Jurkat, Clone E6-1 (cell line): ENCODE data around the gene DISC1.

Experiments used
- DNase-seq: peaks from one replicate; pipeline ENCODE4 v3.0.0-alpha.2; 2011; ENCODE audit warnings: low read depth, low spot score
- H3K4me3 ChIP-seq: 2 replicates; pipeline ENCODE4 v1.5.1; 2011; ENCODE audit warnings: mild to moderate bottlenecking, low read length, control low read depth, moderate library complexity

The DISC1 gene

GRCh38 chr1:231826566-231826965 is 200.0 kb downstream of the DISC1 start:
- H3K4me3 ChIP-seq, result no peak overlapping the region
- no peak for DNase-seq

DNA sequence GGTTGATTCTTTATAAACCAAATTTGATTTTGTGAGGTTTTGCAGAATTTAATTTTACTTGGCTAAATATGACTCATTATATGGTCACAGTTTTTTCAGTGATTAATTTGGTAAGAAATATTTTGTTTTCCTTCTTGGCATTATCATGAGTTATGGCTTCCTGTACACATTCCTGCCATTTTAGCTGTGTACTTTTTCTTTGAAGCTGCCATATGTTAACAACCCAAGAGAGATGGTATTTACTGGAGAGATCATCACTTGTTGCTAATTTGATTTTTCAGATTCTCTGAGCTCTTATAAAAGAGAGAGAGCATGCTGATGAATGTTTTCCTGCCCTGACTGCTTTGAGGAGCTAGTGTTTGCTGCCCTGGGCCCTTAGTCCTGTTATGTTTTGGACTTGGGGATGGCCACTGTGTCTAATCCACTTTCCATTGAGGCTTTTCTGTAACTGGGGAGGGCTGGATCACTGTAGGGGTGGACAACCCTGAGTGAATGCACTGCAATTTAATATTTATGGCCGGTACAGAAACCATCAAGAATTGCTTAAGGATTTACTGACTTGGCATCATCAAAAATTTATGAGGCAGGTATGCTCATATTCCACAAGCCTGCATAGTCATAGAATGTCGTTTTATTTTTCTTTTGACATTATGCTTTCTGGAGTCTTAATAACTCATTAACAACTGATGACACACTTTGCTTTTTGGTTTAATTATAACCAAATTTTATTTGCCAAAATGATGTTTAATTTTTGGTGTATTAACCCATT is 200.9 kb downstream of the DISC1 start:
- DNase-seq, result no peak
- H3K4me3 ChIP-seq, result no peak overlapping the region

- H3K4me3 ChIP-seq, result no peak overlapping the region
- no peak for DNase-seq
Observed at GRCh38 chr1:231828182-231828920, 201.8 kb downstream of the DISC1 start.

- H3K4me3 ChIP-seq, result no peak overlapping the region
- no peak for DNase-seq
Observed at GRCh38 chr1:231829332-231829731, 202.7 kb downstream of the DISC1 start.

GRCh38 chr1:231836227-231836893 is 209.8 kb downstream of the DISC1 start:
- no peak overlapping the region for H3K4me3 ChIP-seq
- DNase-seq, result no peak

DNA sequence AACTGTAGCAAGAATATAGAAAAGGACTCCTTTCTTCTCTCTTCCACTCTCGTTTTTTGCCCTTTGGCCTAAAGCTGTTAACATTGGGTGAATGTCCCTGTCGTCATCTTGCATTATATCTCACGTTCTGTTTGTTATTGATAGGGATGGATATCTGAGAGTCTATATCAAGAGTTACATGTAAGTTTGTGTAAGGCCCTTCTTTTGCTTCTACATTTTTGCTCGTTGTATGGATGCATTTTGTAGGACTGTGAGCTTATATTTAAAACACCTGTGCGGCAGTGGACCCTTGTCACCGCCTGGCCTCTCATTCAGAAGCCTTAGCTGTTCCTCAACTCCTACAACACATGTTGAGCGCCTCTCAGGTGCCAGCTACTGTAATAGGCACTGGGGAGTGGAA is 211.9 kb downstream of the DISC1 start:
- no peak overlapping the region for H3K4me3 ChIP-seq

GRCh38 chr1:231839999-231840398 is 213.4 kb downstream of the DISC1 start:
- H3K4me3 ChIP-seq, result no peak overlapping the region
- DNase-seq, result no peak

More for the DNA sequence above, 211.9 kb downstream of the DISC1 start:
- no peak for DNase-seq

GRCh38 chr1:231841616-231842344 is 215.2 kb downstream of the DISC1 start:
- DNase-seq, result no peak

GRCh38 chr1:231842441-231842840 is 215.9 kb downstream of the DISC1 start:
- H3K4me3 ChIP-seq, result no peak overlapping the region
- DNase-seq, result no peak

More at GRCh38 chr1:231841616-231842344, 215.2 kb downstream of the DISC1 start:
- H3K4me3 ChIP-seq, result no peak overlapping the region

DNA sequence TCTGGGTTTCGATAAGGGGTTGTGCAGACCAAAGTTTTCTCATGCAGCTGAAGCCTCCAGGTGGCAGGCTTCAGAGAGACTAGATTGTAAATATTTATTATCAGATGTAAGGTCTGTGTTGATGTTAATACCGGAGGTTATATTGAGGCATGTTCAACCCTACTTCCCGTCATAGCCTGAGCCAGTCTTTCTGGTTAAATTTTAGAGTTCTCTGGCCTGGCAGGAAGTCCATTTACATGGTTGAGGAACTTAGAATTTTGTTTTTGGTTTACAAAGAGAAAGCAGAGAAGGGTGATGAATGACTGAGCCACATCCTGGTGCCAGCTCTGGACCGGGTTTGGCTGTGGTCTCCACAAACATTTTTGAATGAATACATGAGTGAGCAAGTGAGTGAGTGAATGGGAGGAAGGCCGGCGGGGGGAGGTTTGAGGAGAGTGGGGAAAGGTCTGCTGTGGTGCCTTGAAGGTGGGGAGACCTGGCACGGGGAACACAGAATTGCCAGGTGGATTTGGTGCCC is 218.5 kb downstream of the DISC1 start:
- DNase-seq, result peak; percentile 2
- H3K4me3 ChIP-seq, result no peak overlapping the region

DNA sequence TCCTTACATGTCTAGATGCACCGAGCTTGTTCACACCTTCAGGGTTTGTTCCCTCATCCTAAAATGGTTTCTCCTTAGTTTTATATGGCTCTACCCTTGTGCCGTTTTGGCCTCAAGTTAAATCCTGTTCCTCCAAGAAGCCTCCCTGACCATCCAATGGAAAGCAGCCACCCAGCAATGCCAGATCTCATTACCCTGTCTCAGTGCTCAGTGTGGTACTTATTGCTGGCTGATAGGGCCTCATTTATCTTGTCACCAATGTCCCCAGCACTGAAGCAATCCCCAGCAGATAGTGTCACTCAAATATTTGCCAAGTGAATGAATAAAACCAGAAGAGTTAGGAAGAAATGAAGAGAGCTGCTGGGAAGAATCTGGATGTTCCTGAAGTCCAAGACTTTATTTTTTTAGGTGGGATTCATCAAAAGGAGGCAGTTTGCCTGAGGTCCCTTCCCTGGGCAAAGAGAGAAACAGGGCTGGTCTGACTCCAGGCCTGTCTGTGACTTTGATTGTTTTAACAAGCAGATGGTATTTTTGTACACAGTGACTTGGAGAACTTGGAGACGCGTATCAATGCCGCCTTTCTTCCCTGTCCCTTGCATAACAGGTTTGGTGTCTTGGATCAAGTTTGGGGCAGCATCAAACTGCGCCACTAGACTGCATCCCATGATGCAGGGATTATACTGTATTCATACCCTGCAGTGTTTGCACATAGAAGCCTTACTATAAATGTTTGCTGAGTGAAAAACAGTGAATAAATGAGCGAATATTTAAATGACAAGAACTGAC is 221.2 kb downstream of the DISC1 start:
- H3K4me3 ChIP-seq, result no peak overlapping the region
- DNase-seq, result no peak

DNA sequence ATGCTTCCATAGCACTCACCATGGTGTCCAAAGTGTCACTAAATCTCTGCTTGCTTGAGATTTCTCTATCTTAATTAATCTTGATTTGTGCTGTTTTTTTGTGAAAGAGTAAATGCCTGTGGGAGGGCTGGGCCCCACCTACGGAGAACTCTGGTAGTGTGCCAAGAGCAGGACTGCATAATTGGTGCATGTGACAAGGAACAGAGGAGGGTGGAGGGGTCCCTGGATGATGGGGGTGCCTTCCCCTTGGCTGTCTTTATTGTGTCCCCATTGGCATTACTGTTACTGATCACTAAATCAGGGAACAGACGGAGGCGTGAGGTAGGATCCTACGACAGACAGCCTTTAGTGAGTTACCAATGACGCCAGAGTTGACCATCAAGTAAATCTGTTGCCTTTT is 223.4 kb downstream of the DISC1 start:
- no peak for DNase-seq
- H3K4me3 ChIP-seq, result no peak overlapping the region

GRCh38 chr1:231850786-231851185 is 224.2 kb downstream of the DISC1 start:
- no peak for DNase-seq
- H3K4me3 ChIP-seq, result no peak overlapping the region

DNA sequence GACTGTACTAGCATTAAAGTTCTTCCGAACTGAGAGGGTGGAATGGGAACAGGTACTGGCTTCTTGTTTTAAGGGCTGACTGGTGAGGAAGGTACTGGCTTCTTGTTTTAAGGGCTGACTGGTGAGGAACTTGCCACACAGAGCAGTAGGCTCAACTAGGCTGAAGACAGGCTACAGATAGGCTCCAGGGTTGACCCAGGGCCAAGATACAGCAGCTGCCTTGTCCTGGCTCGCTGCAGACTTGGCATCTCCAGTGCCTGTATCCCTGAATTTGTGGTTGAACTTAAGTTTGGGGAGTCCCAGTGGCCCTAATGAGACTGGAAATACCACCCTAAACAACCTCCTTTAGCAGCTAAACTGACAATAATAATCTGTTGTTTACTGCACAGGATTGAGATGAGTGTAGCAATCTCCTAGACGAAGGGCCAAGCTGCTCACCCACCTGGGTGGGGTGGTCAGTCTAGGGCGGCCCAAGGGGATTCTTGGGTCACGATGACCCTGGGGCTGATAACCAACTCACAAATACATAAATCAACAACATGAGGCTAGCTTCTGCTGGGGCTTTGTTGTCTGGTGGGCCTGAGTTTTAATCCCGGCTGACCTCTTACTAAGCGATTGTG is 227.1 kb downstream of the DISC1 start:
- DNase-seq, result no peak
- H3K4me3 ChIP-seq, result no peak overlapping the region

DNA sequence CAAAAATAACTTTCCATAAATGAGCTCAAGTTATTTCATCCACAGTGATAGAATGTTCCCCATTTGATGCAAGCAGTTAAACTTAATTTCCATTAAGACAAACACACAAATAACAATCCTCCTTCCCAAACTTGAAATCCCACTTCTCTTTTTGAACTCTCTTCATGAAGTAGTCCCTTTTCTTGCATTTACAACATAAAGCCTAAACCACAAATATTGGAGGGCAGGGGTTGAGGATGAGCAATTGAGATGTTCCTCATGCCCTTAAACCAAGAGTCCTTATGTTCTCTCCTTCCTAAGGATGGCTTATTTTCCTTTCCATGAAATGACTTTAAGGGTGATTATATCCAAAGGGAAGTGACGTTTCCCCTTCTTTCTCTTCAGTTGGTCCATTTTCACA is 228.8 kb downstream of the DISC1 start:
- no peak for DNase-seq
- no peak overlapping the region for H3K4me3 ChIP-seq

- H3K4me3 ChIP-seq, result no peak overlapping the region
- DNase-seq, result no peak
Observed at GRCh38 chr1:231855926-231856325, 229.3 kb downstream of the DISC1 start.

DNA sequence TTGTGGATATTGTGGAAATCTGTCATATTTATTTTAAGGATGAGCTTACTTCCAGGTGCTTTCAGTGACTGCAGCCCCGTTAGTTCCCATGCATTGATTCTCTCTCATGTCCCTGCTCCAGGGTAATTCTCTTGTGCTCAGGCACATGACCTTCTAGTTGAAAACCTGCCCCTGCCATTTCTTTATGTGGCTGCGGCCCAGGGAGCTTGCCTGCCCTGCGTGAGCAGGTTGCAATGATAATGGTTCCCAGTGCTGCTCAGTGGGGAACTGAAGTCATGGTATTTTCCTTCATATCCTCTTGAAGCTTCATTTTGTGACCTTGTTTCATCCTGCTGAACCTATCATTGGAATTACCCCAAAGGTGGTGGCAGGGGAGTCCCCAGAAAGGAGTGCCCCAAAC is 229.8 kb downstream of the DISC1 start:
- H3K4me3 ChIP-seq, result no peak overlapping the region
- no peak for DNase-seq

DNA sequence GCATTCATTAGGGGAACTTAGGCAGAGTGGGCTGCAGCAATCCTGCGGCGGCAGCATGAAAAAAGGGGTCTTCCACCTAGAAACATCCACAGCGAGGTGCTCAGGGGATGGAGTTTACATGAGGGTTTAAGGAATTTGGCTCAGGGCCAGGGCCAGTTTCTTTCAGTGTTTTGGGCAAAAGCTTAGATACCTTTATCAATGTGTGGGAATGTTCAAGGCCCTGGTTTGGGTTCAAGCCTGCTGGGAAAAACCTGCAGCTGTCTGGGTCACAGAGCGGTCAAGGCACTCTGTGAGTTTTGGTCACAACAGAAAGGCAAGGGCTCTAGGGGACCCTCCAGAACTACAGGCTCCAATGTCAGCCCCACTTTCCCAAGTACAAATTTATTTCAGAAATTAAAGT is 230.3 kb downstream of the DISC1 start:
- no peak overlapping the region for H3K4me3 ChIP-seq
- no peak for DNase-seq
